Pancreas (tissue), 10 donors: ENCODE results near the gene FEZ2. TPM values are rescaled to one million over a fixed set of nuclear protein-coding genes. Genes with fewer than 3 reads are reported as not detected.
"Not testable (repeated sequence)": the region's sequence is repeated elsewhere in the genome, so short reads cannot be mapped to it uniquely, and the experiment has no call there.

Experiments used
- ATAC-seq, 4 donors: fragments of 200-7000 bp; cut with Tn5 transposase; one replicate each; pipeline versions ENCODE4 v1.8.0 to v1.9.1; 2020; ENCODE audit warnings: mild to moderate bottlenecking in 4 of 4, moderate library complexity in 4 of 4
- DNase-seq, 6 donors: peaks; one replicate each; pipeline ENCODE4 v3.0.0-alpha.2; 2020
- FAIRE-seq: peaks from 2 replicates; lab custom pipeline; 2012; peaks lifted over from hg19 to GRCh38; lab: Jason Lieb, UNC
- H3K27ac ChIP-seq, 4 donors: fragments of 200-600 bp; sonication (generic); 1 replicate in 3 of 4; 2 replicates in 1 of 4; pipeline versions ENCODE4 v1.5.0 to v1.8.0; 2020
- H3K27me3 ChIP-seq, 4 donors: fragments of 200-600 bp; one replicate each; pipeline ENCODE4 v1.8.0; 2021
- H3K36me3 ChIP-seq, 3 donors: fragments of 200-600 bp; sonication (generic) in 1 of 3; one replicate each; pipeline versions ENCODE4 v1.5.0 to v1.8.0; 2020 to 2021
- H3K4me1 ChIP-seq, 3 donors: fragments of 200-600 bp; one replicate each; pipeline ENCODE4 v1.8.0; 2021
- H3K4me3 ChIP-seq, 4 donors: fragments of 200-600 bp; sonication (generic) in 2 of 4; one replicate each; pipeline versions ENCODE4 v1.5.0 to v1.8.0; 2020 to 2021
- H3K9me3 ChIP-seq, 4 donors: fragments of 200-600 bp; one replicate each; pipeline ENCODE4 v1.8.0; 2021
- WGBS, 2 donors: extraction: QIAGEN DNeasy Blood & Tissue Kit; methylation state at CpG; one replicate each; pipeline ENCODE4 v1.1.7; 2013; 5-methylcytosine and 5-hydroxymethylcytosine counted together
- intact Hi-C, 3 donors: fragments of 100-400 bp; cut with DNase I; formaldehyde crosslinking; loops; one replicate each; pipeline versions ENCODE4 v1.11.1 to v1.14.2; 2022
- polyA plus RNA-seq, 2 donors: library from polyadenylated mRNA; stranded (reverse); fragments of 200-250 nt; gene quantifications; one replicate each; pipeline ENCODE4 v1.2.3, GENCODE V29; 2013
- total RNA-seq, 6 donors: library from RNA; stranded (reverse); fragmentation: NEBNext Ultra II Directional in 4 of 6; extraction: Animal tissue kit (Norgen Biotek cat#: 25700) in 4 of 6; gene quantifications; one replicate each; pipeline versions ENCODE4 v1.2.1 to v1.2.4, GENCODE V29; 2021 to 2023
- TF ChIP-seq, protein P1 (sequence below), 4 donors: fragments of 200-600 bp; sonication (generic) in 3 of 4; IDR thresholded peaks; one replicate each; pipeline versions ENCODE4 v1.5.0 to v1.8.0; 2021; ENCODE audit warnings: antibody characterized with exemption in 4 of 4
- donor health status: healthy with polysubstance abuse.
- donor health status: DM: no; HTN: no; CAD: no; lungs with moderate emphysema.
- donor health status: DM: no; HTN: no; CAD: no.
- donor health status: control.
- donor health status: control.
- donor health status: Bipolar disorder and iron deficiency.
- donor health status: DM: yes; HTN: yes; CAD: no.
- donor health status: DM: no; HTN: no; CAD: no.
- donor health status: DM: no; HTN: no; CAD: no.
- donor health status: DM: yes; HTN: yes; CAD: no.

The FEZ2 gene
- total and polyA plus RNA-seq, 8 donors: 7.0 to 18.2 (median 9.4) TPM

DNA sequence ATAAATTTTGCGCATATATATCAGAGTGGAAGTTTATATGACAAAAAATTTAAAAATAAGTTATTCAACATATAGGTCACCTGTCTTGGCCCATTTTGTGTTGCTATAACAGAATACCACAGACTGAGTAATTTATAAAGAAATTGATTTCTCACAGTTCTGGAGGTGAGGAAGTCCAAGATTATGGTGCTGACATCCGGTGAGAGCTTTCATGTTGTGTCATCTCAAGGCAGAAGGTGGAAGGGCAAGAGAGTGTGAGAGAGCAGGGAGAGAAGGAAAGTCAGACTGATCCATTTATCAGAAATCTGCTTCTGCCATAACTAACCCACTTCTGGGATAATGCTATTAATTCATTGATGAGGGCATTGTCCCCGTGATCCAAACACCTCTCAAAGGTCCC lies 9.0 kb upstream of the FEZ2 start:
- 56 to 80% methylated on average over 3 of the region's 3 CpGs for WGBS, 2 donors
- FAIRE-seq: no peak
- intact Hi-C loops: no loop called here

GRCh38 chr2:36605273-36605672 lies 7.3 kb upstream of the FEZ2 start:
- H3K36me3 ChIP-seq: no peaks in the 10 kb centered on the region
- no peak for FAIRE-seq
- no peak for DNase-seq
- TF ChIP-seq, protein P1, sequence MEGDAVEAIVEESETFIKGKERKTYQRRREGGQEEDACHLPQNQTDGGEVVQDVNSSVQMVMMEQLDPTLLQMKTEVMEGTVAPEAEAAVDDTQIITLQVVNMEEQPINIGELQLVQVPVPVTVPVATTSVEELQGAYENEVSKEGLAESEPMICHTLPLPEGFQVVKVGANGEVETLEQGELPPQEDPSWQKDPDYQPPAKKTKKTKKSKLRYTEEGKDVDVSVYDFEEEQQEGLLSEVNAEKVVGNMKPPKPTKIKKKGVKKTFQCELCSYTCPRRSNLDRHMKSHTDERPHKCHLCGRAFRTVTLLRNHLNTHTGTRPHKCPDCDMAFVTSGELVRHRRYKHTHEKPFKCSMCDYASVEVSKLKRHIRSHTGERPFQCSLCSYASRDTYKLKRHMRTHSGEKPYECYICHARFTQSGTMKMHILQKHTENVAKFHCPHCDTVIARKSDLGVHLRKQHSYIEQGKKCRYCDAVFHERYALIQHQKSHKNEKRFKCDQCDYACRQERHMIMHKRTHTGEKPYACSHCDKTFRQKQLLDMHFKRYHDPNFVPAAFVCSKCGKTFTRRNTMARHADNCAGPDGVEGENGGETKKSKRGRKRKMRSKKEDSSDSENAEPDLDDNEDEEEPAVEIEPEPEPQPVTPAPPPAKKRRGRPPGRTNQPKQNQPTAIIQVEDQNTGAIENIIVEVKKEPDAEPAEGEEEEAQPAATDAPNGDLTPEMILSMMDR (IDR thresholded peaks at IDR 0.05): no peak
- intact Hi-C loops: no loop called here
- no peaks in the 10 kb centered on the region for H3K4me1 ChIP-seq
- H3K4me3 ChIP-seq: no peak overlapping the region
- H3K27me3 ChIP-seq: no peaks in the 10 kb centered on the region
- ATAC-seq: no peak
- H3K27ac ChIP-seq: no peak overlapping the region
- H3K9me3 ChIP-seq: no peaks in the 10 kb centered on the region

More for the DNA sequence above, 9.0 kb upstream of the FEZ2 start:
- Histone ChIP-seq H3K27ac (no peak overlapping the region), H3K27me3 (no peaks in the 10 kb centered on the region), H3K9me3 (no peaks in the 10 kb centered on the region), H3K4me1 (no peaks in the 10 kb centered on the region), H3K36me3 (no peaks in the 10 kb centered on the region), H3K4me3 (no peak overlapping the region)
- TF ChIP-seq, protein P1 (IDR thresholded peaks at IDR 0.05): no peak
- ATAC-seq (no peak), DNase-seq (no peak)

- intact Hi-C loops, H3K27me3 ChIP-seq, H3K27ac ChIP-seq, H3K4me1 ChIP-seq, DNase-seq, H3K4me3 ChIP-seq, H3K9me3 ChIP-seq, FAIRE-seq, H3K36me3 ChIP-seq, ATAC-seq: not testable (repeated sequence)
- WGBS, 2 donors: 86 to 88% methylated on average over 3 to 5 of the region's 5 CpGs
Measured at GRCh38 chr2:36603629-36604028, 5.7 kb upstream of the FEZ2 start.

DNA sequence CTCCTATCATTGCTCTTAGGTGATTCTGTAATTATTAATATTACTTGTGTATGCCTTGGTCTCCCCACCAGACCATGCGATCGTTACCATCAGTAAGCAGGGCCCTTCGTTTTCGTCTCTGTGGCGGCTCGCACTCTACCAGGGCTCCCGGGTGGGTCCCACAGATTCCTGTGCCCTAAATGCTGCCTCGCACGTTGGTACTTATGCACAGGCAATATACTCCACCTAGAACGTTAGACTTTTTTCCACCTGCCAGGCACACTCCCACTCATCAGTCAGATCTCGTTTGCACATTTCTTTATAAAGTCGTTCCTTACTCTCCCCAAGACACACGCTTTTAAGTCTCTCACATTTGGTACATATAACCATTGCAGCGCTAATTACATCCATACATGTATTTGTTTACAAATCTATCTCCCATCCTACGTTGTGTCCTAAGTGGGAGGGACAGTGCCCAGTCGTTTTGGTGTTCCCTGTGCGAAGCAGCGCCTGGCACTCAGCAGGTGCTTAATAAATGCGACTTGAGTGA lies 901 bp downstream of the FEZ2 start:
- H3K36me3 ChIP-seq: no peaks in the 10 kb centered on the region
- H3K4me3 ChIP-seq: peak overlapping the region; percentile 99 to 100 (median 100)
- intact Hi-C loops: no loop called here
- peak overlapping the region in 2 of 4 donors; percentile 93 to 97 for H3K27ac ChIP-seq
- TF ChIP-seq, protein P1 (IDR thresholded peaks at IDR 0.05): no peak
- DNase-seq (no peak), FAIRE-seq (no peak), ATAC-seq (no peak)
- H3K9me3 ChIP-seq: no peaks in the 10 kb centered on the region
- WGBS, 2 donors: 24 to 25% methylated on average over 19 of the region's 19 CpGs
- H3K27me3 ChIP-seq: no peaks in the 10 kb centered on the region
- H3K4me1 ChIP-seq: peaks cover 0 to 13% (median 3%) of the 10 kb centered on the region in 3 donors

DNA sequence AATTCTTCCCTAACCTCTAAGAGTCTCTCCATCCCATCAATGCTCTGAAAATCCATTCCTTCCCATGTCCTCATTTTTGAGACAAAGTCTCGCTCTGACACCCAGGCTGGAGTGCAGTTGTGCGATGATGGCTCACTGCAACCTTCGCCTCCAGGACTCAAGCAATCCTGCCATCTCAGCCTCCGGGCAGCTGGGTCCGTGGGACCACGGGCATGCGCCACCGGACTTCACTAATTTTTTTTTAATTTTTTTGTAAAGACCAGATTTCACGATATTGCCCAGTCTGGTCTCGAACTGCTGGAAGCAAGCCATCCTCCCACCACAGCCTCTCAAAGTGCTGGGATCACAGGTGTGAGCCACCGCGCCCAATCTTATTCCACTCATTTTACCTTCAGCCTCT lies 1.6 kb downstream of the FEZ2 start:
- Histone ChIP-seq H3K9me3 (no peaks in the 10 kb centered on the region), H3K4me1 (peaks cover 0 to 13% (median 3%) of the 10 kb centered on the region in 3 donors), H3K36me3 (no peaks in the 10 kb centered on the region), H3K4me3 (peak overlapping the region in 2 of 4 donors; percentile 100), H3K27me3 (no peaks in the 10 kb centered on the region), H3K27ac (no peak overlapping the region)
- 95 to 96% methylated on average over 12 of the region's 12 CpGs for WGBS, 2 donors
- TF ChIP-seq, protein P1 (IDR thresholded peaks at IDR 0.05): no peak
- intact Hi-C loops: no loop called here
- FAIRE-seq: no peak
- no peak for DNase-seq
- ATAC-seq: no peak
